HG03280 (cell line): ENCODE results near the gene TBX4.

ENCODE experiments used
- ATAC-seq: cut with Tn5 transposase; IDR thresholded peaks from one replicate; pipeline ENCODE4 v1.9.1; 2021; ENCODE audit warnings: mild to moderate bottlenecking, moderate library complexity; ENCODE audit not compliant: unreplicated experiment

TBX4 gene

DNA sequence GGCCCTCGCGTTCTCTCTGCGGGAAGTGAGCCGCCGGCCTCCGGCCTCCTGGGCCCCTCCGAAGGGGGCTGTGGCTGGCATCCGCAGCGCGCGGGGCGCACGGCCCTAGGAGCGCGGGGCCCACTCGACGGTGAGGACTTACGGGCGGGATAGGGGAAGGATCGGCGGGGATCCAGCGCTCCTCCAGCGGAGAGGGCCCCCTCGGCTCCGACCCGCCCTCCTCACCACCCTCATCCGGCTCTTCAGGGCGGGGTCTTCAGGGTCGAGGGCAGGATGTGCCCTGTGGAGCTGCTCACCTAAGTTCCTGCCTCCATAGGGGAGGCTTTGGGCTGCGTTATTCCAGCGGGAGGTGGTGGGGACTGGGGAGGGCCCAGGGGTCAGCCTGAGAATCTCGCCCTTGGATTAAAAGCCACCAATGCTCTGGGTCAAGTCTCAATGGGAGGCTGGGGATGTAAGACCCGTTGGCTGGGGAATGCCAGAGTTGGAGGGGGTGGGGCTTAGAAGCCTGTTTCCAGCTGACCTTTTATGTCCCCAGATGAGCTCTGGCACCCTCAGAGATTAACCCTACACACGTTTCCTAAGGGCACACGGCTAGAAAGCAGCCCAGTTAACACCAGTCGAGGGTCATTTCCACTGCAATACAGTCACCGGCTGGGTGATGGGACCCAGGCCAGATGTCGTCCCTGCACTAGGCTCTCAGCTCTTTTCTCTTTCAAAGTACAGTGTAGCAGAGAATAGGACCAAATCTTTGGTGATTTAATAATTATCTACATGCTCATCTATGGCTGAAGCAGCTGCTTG, 39.2 kb upstream of the TBX4 start:
- ATAC-seq: no peak

DNA sequence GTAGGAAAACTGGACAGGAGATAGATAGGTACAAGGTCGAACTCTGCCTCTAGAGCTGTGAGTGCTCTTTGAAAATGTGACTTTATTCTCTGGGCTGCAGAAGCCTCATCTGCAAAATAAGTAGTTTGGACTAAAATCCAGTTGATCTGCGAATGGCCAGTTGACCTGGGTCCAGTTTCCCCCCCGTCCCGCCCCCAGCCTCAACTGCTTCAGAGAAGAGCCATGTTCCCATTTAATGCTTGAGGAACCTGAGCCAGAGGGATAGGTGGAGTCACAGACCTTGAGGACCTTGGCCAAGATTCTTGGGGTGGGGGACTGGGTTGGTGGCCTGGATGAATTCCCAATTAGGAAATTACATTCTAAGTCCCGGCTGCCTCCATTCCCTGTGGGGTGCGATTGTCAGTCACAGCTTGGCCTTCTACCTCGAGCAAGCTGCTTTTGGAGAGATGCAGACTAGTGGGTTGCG, 38.5 kb upstream of the TBX4 start:
- ATAC-seq: no peak

DNA sequence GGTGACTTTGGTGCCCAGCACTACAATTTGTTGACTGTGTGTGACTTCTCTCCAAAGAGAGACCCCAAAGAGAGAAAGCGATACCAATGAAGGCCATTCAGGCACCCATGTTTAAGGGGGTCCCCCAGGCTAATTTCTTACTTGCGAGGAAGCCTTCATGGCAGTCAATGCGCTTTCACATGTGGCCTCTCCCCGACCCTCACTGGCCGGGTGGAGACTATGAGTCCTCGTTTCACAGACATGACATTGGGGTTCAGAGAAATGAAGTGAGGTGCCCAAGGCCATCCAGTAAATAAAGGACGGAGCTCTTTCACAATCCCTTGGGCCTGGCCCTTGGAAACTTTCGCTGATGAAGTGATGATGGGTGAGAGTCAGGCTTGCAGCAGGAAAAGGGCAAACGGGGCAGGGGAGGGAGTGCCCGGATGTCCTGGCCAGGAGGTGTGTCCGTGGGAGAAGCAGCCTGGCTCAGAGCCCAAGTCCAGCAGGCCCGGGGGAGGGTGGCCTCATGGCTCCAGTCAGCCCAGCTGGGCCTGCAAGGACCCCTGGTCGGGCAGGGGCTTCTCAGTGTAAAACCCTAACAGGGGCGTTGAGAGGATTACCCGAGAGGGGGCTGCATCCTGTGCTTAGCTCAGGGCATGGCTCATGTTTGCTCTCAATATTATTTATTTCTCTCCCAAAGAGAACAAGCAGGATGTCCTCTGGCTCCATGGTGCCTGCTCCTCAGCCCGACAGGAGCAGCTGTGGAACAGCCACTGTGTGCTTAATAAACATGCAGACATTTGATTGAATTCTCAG, 37.9 kb upstream of the TBX4 start:
- ATAC-seq: no peak

DNA sequence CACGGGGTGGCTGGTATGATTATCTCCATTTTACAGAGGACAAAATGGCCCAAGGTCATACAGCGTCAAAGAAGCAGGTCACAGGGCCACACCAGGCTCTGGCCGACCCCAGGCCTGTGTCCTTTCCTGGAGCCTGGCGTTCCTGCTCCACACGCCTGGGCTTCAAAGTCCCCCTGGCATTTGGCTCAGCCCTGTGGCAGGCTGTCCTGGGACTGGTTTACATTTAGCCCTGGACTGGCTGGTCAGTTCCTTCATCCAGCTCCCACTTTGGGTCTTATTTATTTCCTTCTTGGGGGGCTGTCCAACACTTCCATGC, 37.3 kb upstream of the TBX4 start:
- no peak for ATAC-seq

DNA sequence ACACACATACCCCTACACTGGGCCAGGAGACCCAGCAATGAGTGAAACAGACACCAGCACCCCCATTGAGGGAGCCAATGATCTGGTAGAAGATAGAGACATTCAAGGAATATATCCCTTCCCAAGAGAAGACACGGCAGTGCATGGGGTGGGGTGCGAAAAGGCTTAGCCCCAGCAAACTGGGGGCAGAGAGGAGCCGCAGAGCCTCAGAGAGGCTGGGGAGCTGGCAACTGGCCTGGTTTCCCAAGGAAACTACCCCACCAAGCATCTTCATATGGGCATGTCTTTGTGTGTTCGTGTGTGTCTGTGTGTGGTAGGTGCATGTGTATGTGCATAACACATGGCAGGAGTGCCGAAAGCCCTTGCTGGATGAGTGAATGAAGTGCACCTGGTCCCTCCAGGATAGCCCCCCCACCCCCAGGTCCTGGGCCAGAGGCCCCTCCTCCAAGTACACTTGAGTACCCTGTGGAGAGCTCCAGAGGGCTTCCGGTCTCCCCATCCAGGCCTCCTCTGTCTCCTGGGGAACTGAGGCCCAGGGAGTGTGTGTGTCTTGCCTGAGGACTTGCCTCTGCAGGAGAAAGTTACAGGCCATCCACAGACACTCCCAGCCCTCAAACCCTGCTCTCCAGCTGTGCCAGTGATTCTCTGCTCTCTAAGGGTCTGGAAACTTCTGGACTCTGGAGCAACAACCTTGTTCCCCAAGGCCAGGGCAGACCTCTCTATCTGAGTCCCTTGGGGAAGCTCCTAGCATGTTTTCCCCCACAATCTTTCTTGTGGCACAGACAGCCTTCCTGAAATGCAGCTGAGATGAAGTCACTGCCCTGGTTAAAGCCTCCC, 36.6 kb upstream of the TBX4 start:
- ATAC-seq: no peak

DNA sequence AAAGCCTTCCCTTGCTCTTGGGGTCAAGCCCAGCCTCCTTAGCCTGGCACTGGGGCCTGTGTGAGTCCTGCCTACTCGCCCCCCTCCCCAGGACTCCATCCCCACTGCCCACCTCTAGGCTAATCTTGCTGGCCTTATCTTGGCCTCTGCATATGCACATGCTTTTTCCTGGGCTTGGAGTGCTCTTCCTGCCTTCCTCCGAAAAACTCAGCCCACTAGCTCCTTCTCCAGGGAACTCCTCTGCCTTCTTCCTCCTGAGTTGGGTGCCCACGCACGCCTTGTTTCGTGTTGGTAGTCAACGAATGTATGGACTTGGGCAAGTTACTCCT, 36.0 kb upstream of the TBX4 start:
- ATAC-seq: no peak

DNA sequence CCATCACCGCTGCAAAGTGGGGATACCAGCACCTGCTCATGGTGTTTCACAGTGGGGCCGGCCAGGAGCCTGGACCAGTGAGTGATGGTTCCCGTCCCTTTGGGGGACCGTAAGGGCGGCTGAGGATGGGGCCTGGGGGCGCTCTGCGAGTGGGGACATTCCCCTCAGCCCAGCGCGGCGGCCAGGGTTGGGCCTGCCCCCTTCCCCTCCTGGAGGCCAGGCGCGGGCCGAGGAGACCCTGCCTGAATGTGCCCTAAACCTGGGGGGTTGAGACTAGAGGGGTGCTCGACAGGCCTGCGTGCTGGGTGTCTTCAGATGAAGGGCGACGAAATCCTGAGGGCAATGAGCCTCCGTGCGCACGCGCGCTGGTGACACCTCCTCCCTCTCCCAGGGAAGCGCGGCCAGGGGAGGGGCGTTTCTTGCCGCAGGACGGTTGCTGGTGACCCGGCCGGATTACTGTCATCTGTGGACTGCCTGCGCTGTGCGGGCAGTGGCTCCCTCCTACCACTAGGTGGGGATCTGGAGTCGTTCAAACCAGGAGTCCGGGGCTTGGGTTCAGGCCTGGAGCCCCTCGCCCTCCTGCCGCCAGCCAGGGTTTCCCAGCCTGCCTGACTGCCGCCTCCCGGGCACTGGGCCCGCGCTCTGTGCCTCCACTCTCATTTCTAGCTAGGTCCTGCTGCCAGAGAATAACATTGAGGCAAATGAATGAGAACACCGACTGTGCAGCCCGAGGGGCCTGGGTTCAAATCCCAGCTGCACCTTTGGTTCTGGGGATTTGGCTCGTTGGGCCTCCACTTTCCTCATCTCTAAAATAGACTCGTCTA, 35.5 kb upstream of the TBX4 start:
- ATAC-seq: no peak

DNA sequence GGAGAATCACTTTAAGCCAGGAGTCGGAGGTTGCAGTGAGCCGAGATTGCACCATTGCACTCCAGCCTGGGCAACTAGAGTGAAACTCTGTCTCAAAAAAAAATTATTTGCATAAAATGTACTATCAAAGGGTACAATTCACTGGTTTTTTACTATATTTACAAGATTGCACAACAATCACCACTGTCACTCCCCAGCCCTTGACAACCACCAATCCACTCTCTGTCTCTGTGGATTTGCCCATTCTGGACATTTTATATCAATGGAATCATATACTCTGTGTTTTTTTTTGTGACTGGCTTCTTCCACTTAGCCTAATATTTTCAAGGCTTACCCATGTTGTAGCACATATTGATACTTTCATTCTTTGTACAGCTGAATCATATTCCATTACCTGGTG, 33.8 kb upstream of the TBX4 start:
- ATAC-seq: no peak

DNA sequence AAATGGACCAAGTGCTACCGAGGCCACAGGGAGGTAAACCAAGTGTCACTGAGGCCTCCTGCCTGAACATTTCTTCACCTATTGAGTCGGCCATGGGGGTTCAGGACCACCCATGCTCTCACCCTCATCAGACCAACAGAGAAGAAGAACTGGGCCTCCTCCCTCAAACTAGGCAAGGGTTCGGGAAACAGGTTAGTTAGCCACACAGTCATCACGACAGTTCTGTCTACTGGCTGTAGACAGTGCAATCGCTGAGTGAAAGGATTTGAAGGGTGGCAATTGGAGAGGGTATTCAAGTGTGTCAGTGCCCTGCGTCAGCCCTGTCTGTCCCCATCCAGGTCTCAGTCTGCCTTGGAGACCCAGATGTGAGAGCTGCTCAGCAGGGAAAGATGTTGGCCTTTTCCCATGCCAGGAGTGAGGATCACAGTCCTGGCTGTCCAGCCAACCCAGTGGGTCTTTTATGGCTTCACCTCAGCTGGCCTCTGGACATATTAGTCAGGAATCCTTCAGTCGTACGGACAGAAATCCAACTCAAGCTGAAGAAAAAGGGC, 32.7 kb upstream of the TBX4 start:
- ATAC-seq: no peak

DNA sequence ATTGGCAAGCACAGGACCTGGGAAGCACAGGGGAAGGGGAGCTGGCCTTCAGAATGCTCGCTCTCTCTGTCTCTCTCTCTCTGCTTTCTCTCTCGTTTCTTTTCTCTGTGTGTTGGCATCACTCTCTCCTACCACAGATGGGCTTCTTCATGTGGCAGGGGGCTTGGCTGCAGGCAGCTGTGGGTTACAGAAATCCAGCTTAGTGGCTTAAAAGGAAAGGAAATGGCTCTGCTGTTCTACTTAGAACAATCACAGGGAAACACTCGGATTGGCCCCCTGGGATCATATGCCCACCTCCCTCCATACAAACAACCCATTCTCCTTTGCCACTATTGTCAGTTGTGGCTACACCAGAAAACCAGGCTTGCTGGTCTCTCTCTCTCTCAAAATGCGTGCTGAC, 32.2 kb upstream of the TBX4 start:
- no peak for ATAC-seq

DNA sequence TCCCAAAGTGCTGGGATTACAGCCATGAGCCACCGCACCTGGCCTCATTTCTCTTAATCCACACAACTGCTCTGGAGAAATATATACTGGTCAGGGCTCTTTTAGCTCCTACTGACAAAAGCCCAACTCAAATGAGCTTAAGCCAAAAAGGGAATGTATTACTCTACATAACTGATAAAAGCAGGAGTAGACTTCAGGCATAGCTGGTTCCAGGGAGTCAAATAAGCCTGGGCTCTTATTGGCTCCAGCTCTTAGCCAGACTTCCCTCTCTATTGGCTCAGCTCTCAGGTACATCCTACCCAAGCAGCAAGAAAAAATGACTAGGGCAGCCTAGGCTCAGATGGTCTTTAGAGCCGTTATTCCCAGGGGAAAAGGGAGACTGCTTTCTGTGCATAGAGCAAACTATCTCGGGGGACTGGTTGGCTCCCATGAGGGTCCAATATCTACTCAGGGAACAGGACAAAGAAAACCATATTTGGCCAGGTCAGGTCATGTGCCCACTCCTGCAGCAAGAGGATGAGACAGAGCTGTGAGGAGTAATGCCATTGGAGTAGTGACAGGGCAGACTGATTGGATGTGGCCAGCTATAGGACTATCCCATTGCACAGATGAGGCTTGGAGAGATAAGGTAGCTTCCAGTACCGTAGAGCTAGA, 31.4 kb upstream of the TBX4 start:
- ATAC-seq: no peak

DNA sequence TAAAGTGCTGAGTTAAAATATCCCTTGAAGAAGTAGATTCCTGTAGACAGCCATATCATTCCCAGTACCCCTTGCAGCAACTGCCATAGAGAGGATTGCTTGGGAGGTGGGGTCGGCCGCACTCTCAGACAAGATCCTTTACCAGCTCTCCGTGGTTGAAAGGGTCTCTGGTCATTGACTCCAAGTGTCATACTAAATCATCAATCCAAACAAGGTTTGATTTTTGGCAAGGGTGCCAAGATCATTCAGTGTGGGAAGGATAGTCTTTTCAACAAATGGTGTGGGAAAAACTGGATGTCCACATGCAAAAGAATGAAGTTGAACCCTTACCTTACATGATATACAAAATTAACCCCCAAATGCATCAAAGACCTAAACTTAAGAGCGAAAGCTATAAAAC, 30.8 kb upstream of the TBX4 start:
- ATAC-seq: no peak

DNA sequence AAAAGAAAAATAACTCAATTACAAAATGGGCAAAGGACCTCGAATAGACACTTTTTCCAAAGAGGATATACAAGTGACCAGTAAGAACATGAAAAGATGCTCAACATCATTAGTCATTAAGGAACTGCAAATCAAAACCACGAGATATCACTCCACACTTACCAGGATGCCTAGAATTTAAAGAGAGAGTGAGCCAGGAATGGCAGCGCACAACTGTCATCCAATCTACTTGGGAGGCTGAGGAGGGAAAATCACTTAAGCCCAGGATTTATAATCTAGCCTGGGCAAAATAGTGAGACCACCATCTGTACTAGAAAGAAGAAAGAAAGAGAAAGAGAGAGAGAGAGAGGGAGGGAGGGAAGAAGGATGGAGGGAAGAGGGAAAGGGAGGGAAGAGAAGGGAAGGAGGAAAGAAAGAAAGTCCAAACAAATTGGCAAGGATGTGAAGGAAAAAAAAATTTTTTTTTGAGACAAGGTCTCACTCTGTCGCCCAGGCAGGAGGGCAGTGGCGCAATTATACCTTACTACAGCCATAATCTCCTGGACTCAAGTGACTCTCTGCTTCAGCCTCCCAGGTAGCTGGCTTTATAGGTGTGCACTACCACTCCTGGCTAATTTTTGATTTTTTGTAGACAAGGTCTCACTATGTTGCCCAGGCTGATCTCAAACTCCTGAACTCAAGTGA, 30.0 kb upstream of the TBX4 start:
- no peak for ATAC-seq

DNA sequence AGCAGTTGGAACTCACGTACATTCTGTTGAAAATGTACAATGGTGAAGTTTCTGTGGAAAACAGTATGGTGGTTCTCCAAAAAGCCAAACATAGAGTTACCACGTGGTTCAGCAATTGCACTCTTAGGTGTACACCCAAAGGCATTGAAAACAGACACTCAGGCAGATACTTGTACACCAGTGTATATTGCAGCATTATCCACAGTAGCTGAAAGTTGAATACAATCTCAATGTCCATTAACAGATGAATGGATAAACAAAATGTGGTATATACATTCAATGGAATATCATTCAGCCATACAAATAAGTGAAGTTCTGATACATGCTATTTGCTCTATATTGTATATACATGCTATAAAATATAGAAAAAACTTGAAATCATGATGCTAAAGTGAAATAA, 29.4 kb upstream of the TBX4 start:
- no peak for ATAC-seq

DNA sequence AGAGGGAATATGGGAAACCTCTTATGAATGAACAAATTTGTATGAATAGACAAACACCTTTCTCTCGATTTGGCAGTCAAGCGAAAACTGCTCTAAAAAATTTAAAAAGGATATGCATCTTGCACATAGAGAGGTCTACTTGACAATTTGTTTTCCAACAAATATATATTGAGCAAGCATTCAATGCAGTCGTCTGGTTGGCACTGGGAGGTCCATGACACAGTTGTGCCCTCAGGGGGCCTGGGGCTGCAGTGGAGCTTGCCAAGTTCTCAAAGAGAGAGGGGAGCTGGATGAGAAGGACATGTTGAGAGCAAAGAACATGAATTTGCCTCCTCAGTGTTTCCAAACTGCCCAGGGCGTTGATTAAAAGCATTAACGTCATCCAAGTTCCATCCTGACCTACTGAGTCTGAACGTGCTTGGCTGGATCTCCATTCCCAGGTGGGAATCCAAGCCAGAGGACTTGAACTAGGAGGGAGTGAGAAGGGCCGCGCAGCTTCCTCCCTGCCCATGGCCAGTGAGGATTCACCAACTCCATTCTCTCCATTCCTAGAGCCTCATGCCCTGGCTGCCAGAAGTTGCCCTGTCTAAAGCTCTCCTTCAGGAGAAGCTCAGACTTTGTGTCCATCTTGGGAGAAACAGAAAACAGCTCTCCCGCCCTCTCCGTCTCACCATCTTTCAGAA, 28.1 kb upstream of the TBX4 start:
- no peak for ATAC-seq

DNA sequence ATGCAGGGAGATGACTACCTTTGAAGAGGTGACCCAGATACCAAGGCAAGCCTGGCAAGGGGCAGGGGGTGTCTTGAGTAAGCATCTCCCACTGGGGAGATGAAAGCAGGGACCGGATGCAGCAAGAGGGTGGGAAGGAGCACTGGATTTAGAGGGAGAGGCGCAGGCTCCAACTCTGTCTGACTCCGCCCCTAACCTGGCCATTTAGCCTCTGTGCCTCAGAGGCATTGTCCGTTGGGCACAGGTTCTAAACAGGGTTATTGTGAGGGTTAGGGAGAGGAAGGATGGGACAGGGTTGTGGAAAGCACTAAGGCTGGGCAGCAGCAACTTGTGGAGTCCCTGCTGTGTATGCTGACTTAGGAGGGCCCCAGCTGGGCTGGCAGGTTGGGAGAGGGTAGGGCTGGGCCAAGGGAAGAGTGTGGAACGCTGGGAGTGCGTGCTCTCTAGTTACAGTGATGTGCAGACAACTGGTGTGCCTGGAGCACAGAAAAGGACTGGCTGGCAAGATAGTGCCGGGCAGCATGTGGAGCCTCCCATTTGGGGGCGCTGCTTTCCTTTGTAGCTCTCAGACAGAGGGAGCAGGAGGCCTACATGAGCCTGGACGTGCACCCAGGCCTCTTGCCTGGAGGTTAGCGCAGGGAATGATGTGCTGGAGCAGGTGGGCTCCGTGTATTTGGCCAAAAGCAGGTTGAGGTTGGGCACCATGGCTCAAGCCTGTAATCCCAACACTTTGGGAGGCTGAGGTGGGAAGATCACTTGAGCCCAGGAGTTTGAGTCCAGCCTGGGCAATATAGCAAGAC, 26.3 kb upstream of the TBX4 start:
- ATAC-seq: no peak

DNA sequence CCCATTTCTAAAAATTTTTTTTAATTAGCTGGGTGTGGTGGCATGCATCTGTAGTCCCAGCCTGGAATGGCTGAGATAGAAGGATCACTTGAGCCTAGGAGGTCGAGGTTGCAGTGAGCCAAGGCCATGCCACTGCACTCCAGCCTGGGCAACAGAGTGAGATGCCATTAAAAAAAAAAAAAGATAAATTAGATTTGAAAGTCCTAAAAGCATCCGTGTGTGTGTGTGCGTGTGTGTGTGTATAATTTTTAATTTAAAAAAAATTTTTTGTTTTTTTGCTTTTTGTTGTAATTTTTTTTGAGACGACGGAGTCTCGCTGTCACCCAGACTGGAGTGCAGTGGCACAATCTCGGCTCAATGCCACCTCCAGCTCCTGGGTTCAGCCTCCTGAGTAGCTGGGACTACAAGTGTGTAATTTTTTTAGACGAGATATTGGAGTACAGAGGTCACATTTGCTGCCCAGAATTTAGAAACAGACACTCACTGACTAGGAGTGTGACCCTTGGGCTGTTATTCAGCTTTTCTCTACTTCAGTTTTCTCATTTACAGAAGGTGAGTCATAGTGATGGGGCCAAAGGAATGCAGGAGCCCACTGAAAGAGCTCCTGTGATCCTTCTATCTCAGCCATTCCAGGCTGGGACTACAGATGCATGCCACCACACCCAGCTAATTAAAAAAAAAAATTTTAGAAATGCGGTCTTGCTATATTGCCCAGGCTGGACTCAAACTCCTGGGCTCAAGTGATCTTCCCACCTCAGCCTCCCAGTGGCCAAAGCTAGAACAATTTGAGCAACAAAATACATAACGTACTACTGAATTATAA, 25.5 kb upstream of the TBX4 start:
- ATAC-seq: no peak
